ENCODE data around the gene EIF4G3.
"Not testable (repeated sequence)": the region's sequence is repeated elsewhere in the genome, so short reads cannot be mapped to it uniquely, and the experiment has no call there.

Gene EIF4G3

GRCh38 chr1:20882837-20883236 lies 293.9 kb downstream of the EIF4G3 start:
- H3K4me1 ChIP-seq (ENCODE audit: insufficient read depth, low read length): no peaks in the 10 kb centered on the region
- no peaks in the 10 kb centered on the region for H3K9me3 ChIP-seq (ENCODE audit: low read length)
- H2AFZ ChIP-seq (ENCODE audit: low read depth, low read length): no peak overlapping the region
- no peak overlapping the region for H3K4me3 ChIP-seq (ENCODE audit: low read length)
- H3K36me3 ChIP-seq (ENCODE audit: insufficient read depth, low read length): peaks cover 60% of the 10 kb centered on the region
- H3K27me3 ChIP-seq (ENCODE audit: insufficient read depth, low read length): no peaks in the 10 kb centered on the region

GRCh38 chr1:20878799-20879198 lies 297.9 kb downstream of the EIF4G3 start:
- no peak overlapping the region for H2AFZ ChIP-seq (ENCODE audit: low read depth, low read length)
- peaks cover 59% of the 10 kb centered on the region for H3K36me3 ChIP-seq (ENCODE audit: insufficient read depth, low read length)
- no peak overlapping the region for H3K4me3 ChIP-seq (ENCODE audit: low read length)
- H3K4me1 ChIP-seq (ENCODE audit: insufficient read depth, low read length): no peaks in the 10 kb centered on the region
- H3K27me3 ChIP-seq (ENCODE audit: insufficient read depth, low read length): no peaks in the 10 kb centered on the region
- H3K9me3 ChIP-seq (ENCODE audit: low read length): no peaks in the 10 kb centered on the region

GRCh38 chr1:20875198-20875973 lies 301.3 kb downstream of the EIF4G3 start:
- H3K9me3 ChIP-seq (ENCODE audit: low read length): no peaks in the 10 kb centered on the region
- no peaks in the 10 kb centered on the region for H3K27me3 ChIP-seq (ENCODE audit: insufficient read depth, low read length)
- peaks cover 44% of the 10 kb centered on the region for H3K36me3 ChIP-seq (ENCODE audit: insufficient read depth, low read length)
- no peak overlapping the region for H3K4me3 ChIP-seq (ENCODE audit: low read length)
- H3K4me1 ChIP-seq (ENCODE audit: insufficient read depth, low read length): no peaks in the 10 kb centered on the region
- H2AFZ ChIP-seq (ENCODE audit: low read depth, low read length): no peak overlapping the region

GRCh38 chr1:20873311-20873710 lies 303.4 kb downstream of the EIF4G3 start:
- Histone ChIP-seq H3K27me3 (ENCODE audit: insufficient read depth, low read length) (no peaks in the 10 kb centered on the region), H3K4me1 (ENCODE audit: insufficient read depth, low read length) (no peaks in the 10 kb centered on the region), H3K4me3 (ENCODE audit: low read length) (no peak overlapping the region), H3K9me3 (ENCODE audit: low read length) (no peaks in the 10 kb centered on the region), H2AFZ (ENCODE audit: low read depth, low read length) (no peak overlapping the region), H3K36me3 (ENCODE audit: insufficient read depth, low read length) (peaks cover 30% of the 10 kb centered on the region)

- no peak overlapping the region for H2AFZ ChIP-seq (ENCODE audit: low read depth, low read length)
- no peak overlapping the region for H3K4me3 ChIP-seq (ENCODE audit: low read length)
- no peaks in the 10 kb centered on the region for H3K27me3 ChIP-seq (ENCODE audit: insufficient read depth, low read length)
- H3K36me3 ChIP-seq (ENCODE audit: insufficient read depth, low read length): peaks cover 24% of the 10 kb centered on the region
- H3K4me1 ChIP-seq (ENCODE audit: insufficient read depth, low read length): no peaks in the 10 kb centered on the region
- H3K9me3 ChIP-seq (ENCODE audit: low read length): no peaks in the 10 kb centered on the region
Measured at GRCh38 chr1:20871419-20871818, 305.3 kb downstream of the EIF4G3 start.

GRCh38 chr1:20870718-20871117 lies 306.0 kb downstream of the EIF4G3 start:
- no peaks in the 10 kb centered on the region for H3K4me1 ChIP-seq (ENCODE audit: insufficient read depth, low read length)
- H3K9me3 ChIP-seq (ENCODE audit: low read length): no peaks in the 10 kb centered on the region
- no peak overlapping the region for H3K4me3 ChIP-seq (ENCODE audit: low read length)
- H2AFZ ChIP-seq (ENCODE audit: low read depth, low read length): no peak overlapping the region
- H3K36me3 ChIP-seq (ENCODE audit: insufficient read depth, low read length): peaks cover 25% of the 10 kb centered on the region
- no peaks in the 10 kb centered on the region for H3K27me3 ChIP-seq (ENCODE audit: insufficient read depth, low read length)

GRCh38 chr1:20868263-20868662 lies 308.4 kb downstream of the EIF4G3 start:
- Histone ChIP-seq H3K4me1 (ENCODE audit: insufficient read depth, low read length) (no peaks in the 10 kb centered on the region), H3K36me3 (ENCODE audit: insufficient read depth, low read length) (peaks cover 26% of the 10 kb centered on the region), H3K27me3 (ENCODE audit: insufficient read depth, low read length) (no peaks in the 10 kb centered on the region), H2AFZ (ENCODE audit: low read depth, low read length) (no peak overlapping the region), H3K4me3 (ENCODE audit: low read length) (no peak overlapping the region), H3K9me3 (ENCODE audit: low read length) (no peaks in the 10 kb centered on the region)

- H3K4me1 ChIP-seq (ENCODE audit: insufficient read depth, low read length): no peaks in the 10 kb centered on the region
- H2AFZ ChIP-seq (ENCODE audit: low read depth, low read length): no peak overlapping the region
- peaks cover 30% of the 10 kb centered on the region for H3K36me3 ChIP-seq (ENCODE audit: insufficient read depth, low read length)
- H3K4me3 ChIP-seq (ENCODE audit: low read length): no peak overlapping the region
- no peaks in the 10 kb centered on the region for H3K27me3 ChIP-seq (ENCODE audit: insufficient read depth, low read length)
- no peaks in the 10 kb centered on the region for H3K9me3 ChIP-seq (ENCODE audit: low read length)
Measured at GRCh38 chr1:20867847-20868246, 308.9 kb downstream of the EIF4G3 start.

- no peaks in the 10 kb centered on the region for H3K4me1 ChIP-seq (ENCODE audit: insufficient read depth, low read length)
- H3K27me3 ChIP-seq (ENCODE audit: insufficient read depth, low read length): no peaks in the 10 kb centered on the region
- no peak overlapping the region for H3K4me3 ChIP-seq (ENCODE audit: low read length)
- H3K9me3 ChIP-seq (ENCODE audit: low read length): no peaks in the 10 kb centered on the region
- no peak overlapping the region for H2AFZ ChIP-seq (ENCODE audit: low read depth, low read length)
- H3K36me3 ChIP-seq (ENCODE audit: insufficient read depth, low read length): peaks cover 36% of the 10 kb centered on the region
Measured at GRCh38 chr1:20867062-20867461, 309.6 kb downstream of the EIF4G3 start.

- Histone ChIP-seq H3K4me3 (ENCODE audit: low read length) (no peak overlapping the region), H3K4me1 (ENCODE audit: insufficient read depth, low read length) (no peaks in the 10 kb centered on the region), H2AFZ (ENCODE audit: low read depth, low read length) (no peak overlapping the region), H3K9me3 (ENCODE audit: low read length) (no peaks in the 10 kb centered on the region), H3K36me3 (ENCODE audit: insufficient read depth, low read length) (peaks cover 51% of the 10 kb centered on the region), H3K27me3 (ENCODE audit: insufficient read depth, low read length) (no peaks in the 10 kb centered on the region)
Measured at GRCh38 chr1:20865001-20865400, 311.7 kb downstream of the EIF4G3 start.

- Histone ChIP-seq H3K36me3 (ENCODE audit: insufficient read depth, low read length) (peaks cover 80% of the 10 kb centered on the region), H3K4me3 (ENCODE audit: low read length) (no peak overlapping the region), H2AFZ (ENCODE audit: low read depth, low read length) (no peak overlapping the region), H3K9me3 (ENCODE audit: low read length) (no peaks in the 10 kb centered on the region), H3K4me1 (ENCODE audit: insufficient read depth, low read length) (no peaks in the 10 kb centered on the region), H3K27me3 (ENCODE audit: insufficient read depth, low read length) (no peaks in the 10 kb centered on the region)
Measured at GRCh38 chr1:20854529-20854928, 322.2 kb downstream of the EIF4G3 start.

GRCh38 chr1:20851791-20852190 lies 324.9 kb downstream of the EIF4G3 start:
- not testable (repeated sequence) for H2AFZ ChIP-seq (ENCODE audit: low read depth, low read length); H3K27me3 ChIP-seq (ENCODE audit: insufficient read depth, low read length); H3K4me1 ChIP-seq (ENCODE audit: insufficient read depth, low read length); H3K4me3 ChIP-seq (ENCODE audit: low read length); H3K9me3 ChIP-seq (ENCODE audit: low read length)
- H3K36me3 ChIP-seq (ENCODE audit: insufficient read depth, low read length): peaks cover 82% of the 10 kb centered on the region

- Histone ChIP-seq H3K4me3 (ENCODE audit: low read length) (no peak overlapping the region), H2AFZ (ENCODE audit: low read depth, low read length) (no peak overlapping the region), H3K4me1 (ENCODE audit: insufficient read depth, low read length) (no peaks in the 10 kb centered on the region), H3K27me3 (ENCODE audit: insufficient read depth, low read length) (no peaks in the 10 kb centered on the region), H3K36me3 (ENCODE audit: insufficient read depth, low read length) (peaks cover 76% of the 10 kb centered on the region), H3K9me3 (ENCODE audit: low read length) (peaks cover 2% of the 10 kb centered on the region)
Measured at GRCh38 chr1:20850021-20850420, 326.7 kb downstream of the EIF4G3 start.

GRCh38 chr1:20849100-20849499 lies 327.6 kb downstream of the EIF4G3 start:
- H3K36me3 ChIP-seq (ENCODE audit: insufficient read depth, low read length): peaks cover 74% of the 10 kb centered on the region
- H2AFZ ChIP-seq (ENCODE audit: low read depth, low read length): no peak overlapping the region
- H3K27me3 ChIP-seq (ENCODE audit: insufficient read depth, low read length): no peaks in the 10 kb centered on the region
- no peaks in the 10 kb centered on the region for H3K4me1 ChIP-seq (ENCODE audit: insufficient read depth, low read length)
- peaks cover 2% of the 10 kb centered on the region for H3K9me3 ChIP-seq (ENCODE audit: low read length)
- no peak overlapping the region for H3K4me3 ChIP-seq (ENCODE audit: low read length)

Measured in neuron (in vitro differentiated cells).